KMS-11 (cell line): ENCODE data around the gene CRACR2B.

Source experiments
- H2AFZ ChIP-seq: fragments of 200-600 bp; sonication (generic); 2 replicates; pipeline ENCODE4 v1.6.1; 2016; ENCODE audit warnings: antibody characterized with exemption, mixed run types, low read depth
- H3K27ac ChIP-seq: fragments of 200-600 bp; sonication (generic); 2 replicates; pipeline ENCODE4 v1.6.1; 2016; ENCODE audit warnings: mild to moderate bottlenecking, mixed run types
- H3K27me3 ChIP-seq: fragments of 200-600 bp; sonication (generic); 2 replicates; pipeline ENCODE4 v1.6.1; 2017; ENCODE audit warnings: mild to moderate bottlenecking, low read depth, mixed run types, moderate library complexity; ENCODE audit not compliant: insufficient read depth
- H3K36me3 ChIP-seq: fragments of 200-600 bp; sonication (generic); 2 replicates; pipeline ENCODE4 v1.6.1; 2017; ENCODE audit warnings: mild to moderate bottlenecking, mixed run types; ENCODE audit not compliant: insufficient read depth
- H3K4me1 ChIP-seq: fragments of 200-600 bp; sonication (generic); 2 replicates; pipeline ENCODE4 v1.6.1; 2016; ENCODE audit warnings: mild to moderate bottlenecking, low read depth, mixed run types; ENCODE audit not compliant: poor library complexity, severe bottlenecking
- H3K4me2 ChIP-seq: fragments of 200-600 bp; sonication (generic); 2 replicates; pipeline ENCODE4 v1.7.0; 2016; ENCODE audit warnings: mild to moderate bottlenecking, mixed run types
- H3K4me3 ChIP-seq: fragments of 200-600 bp; sonication (generic); IDR thresholded peaks from 2 replicates; pipeline ENCODE4 v1.6.1; 2017; ENCODE audit warnings: low read depth, low read length, mixed read lengths; ENCODE audit not compliant: insufficient read depth
- H3K79me2 ChIP-seq: fragments of 200-600 bp; sonication (generic); 2 replicates; pipeline ENCODE4 v1.6.1; 2016; ENCODE audit warnings: low read depth, mixed run types; ENCODE audit not compliant: insufficient read depth
- H3K9ac ChIP-seq: fragments of 200-600 bp; sonication (generic); 2 replicates; pipeline ENCODE4 v1.6.1; 2016; ENCODE audit warnings: mild to moderate bottlenecking, mixed run types
- H4K20me1 ChIP-seq: fragments of 200-600 bp; sonication (generic); 2 replicates; pipeline ENCODE4 v1.6.1; 2016; ENCODE audit warnings: mild to moderate bottlenecking, mixed run types; ENCODE audit not compliant: insufficient read depth
- CTCF ChIP-seq: fragments of 200-600 bp; sonication (generic); conservative IDR thresholded peaks from 2 replicates; pipeline ENCODE4 v1.6.1; 2017; ENCODE audit warnings: low read depth, mild to moderate bottlenecking, antibody characterized with exemption, low read length, moderate library complexity, mixed read lengths

The CRACR2B gene

GRCh38 chr11:858053-858761, 30.5 kb downstream of the CRACR2B start:
- Histone ChIP-seq H3K27ac (no peak overlapping the region), H3K4me1 (peaks cover 20% of the 10 kb centered on the region), H2AFZ (no peak overlapping the region), H3K79me2 (no peaks in the 10 kb centered on the region), H3K27me3 (peaks cover 7% of the 10 kb centered on the region; the same call in 1 of the 2 replicates), H3K36me3 (no peaks in the 10 kb centered on the region), H3K9ac (no peak overlapping the region), H3K4me3 (no peak overlapping the region), H4K20me1 (no peaks in the 10 kb centered on the region), H3K4me2 (no peak overlapping the region)
- TF ChIP-seq CTCF = no peak

- no peak for TF ChIP-seq CTCF
- Histone ChIP-seq H3K27me3 (peaks cover 7% of the 10 kb centered on the region; the same call in 1 of the 2 replicates), H3K79me2 (no peaks in the 10 kb centered on the region), H3K4me3 (no peak overlapping the region), H2AFZ (no peak overlapping the region), H3K36me3 (no peaks in the 10 kb centered on the region), H3K9ac (no peak overlapping the region), H4K20me1 (no peaks in the 10 kb centered on the region), H3K4me1 (peaks cover 20% of the 10 kb centered on the region), H3K4me2 (no peak overlapping the region), H3K27ac (no peak overlapping the region)
Measured at GRCh38 chr11:858762-859339, 31.1 kb downstream of the CRACR2B start.

- H4K20me1 ChIP-seq = no peaks in the 10 kb centered on the region
- H3K27me3 ChIP-seq = peaks cover 7% of the 10 kb centered on the region; the same call in 1 of the 2 replicates
Measured at GRCh38 chr11:859394-860131, 31.8 kb downstream of the CRACR2B start.

More at GRCh38 chr11:859394-860131, 31.8 kb downstream of the CRACR2B start:
- H3K4me1 ChIP-seq = peaks cover 20% of the 10 kb centered on the region
- no peak overlapping the region for H3K4me3 ChIP-seq
- H3K36me3 ChIP-seq = no peaks in the 10 kb centered on the region
- H3K79me2 ChIP-seq = no peaks in the 10 kb centered on the region
- peak overlapping the region; percentile 18; the same call in 1 of the 2 replicates for H2AFZ ChIP-seq
- TF ChIP-seq CTCF = no peak
- no peak overlapping the region for H3K9ac ChIP-seq
- H3K27ac ChIP-seq = no peak overlapping the region
- peak overlapping the region; percentile 33; the same call in 1 of the 2 replicates for H3K4me2 ChIP-seq
